Naive thymus-derived CD4-positive, alpha-beta T cell (primary cell): ENCODE measurements around the gene EHMT1. TPM values are rescaled to one million over a fixed set of nuclear protein-coding genes. Genes with fewer than 3 reads are reported as not detected.

Experiments used
- ATAC-seq: fragments of 150-1000 bp; cut with Tn5 transposase; 2 replicates; pipeline ENCODE4 v1.10.0; 2021; ENCODE audit warnings: mild to moderate bottlenecking, moderate library complexity
- CTCF ChIA-PET: fragments of 350-600 bp; sonication (Branson Sonifier 250); formaldehyde crosslinking; loops from one replicate; lab custom pipeline; 2021; ENCODE audit warnings: antibody characterized with exemption; lab: Charles Lee
- POLR2A ChIA-PET: fragments of 350-600 bp; sonication (Branson Sonifier 250); formaldehyde crosslinking; loops from one replicate; lab custom pipeline; 2021; ENCODE audit warnings: antibody characterized with exemption, inconsistent platforms; lab: Charles Lee
- DNase-seq, 9 donors: peaks; one replicate each; pipeline versions ENCODE4 v3.0.0 to v3.0.0-alpha.2; 2020 to 2022; ENCODE audit warnings: mixed read lengths in 1 of 9
- H3K27ac ChIP-seq: one replicate; pipeline ENCODE4 v1.7.0; 2013; ENCODE audit warnings: mild to moderate bottlenecking, low read depth, low read length, moderate library complexity
- H3K27me3 ChIP-seq, 2 donors: one replicate each; pipeline ENCODE4 v1.7.0; 2013; ENCODE audit warnings: low read length in 2 of 2, mild to moderate bottlenecking in 2 of 2, moderate library complexity in 2 of 2; ENCODE audit not compliant: control insufficient read depth in 2 of 2, insufficient read depth in 2 of 2
- H3K36me3 ChIP-seq, 3 experiments: 1 replicate in 2 of 3; 2 replicates in 1 of 3; pipeline ENCODE4 v1.7.0; 2013; ENCODE audit warnings: low read length in 3 of 3, mild to moderate bottlenecking in 3 of 3, moderate library complexity in 1 of 3; ENCODE audit not compliant: insufficient read depth in 3 of 3, control insufficient read depth in 2 of 3
- H3K4me1 ChIP-seq, 2 donors: one replicate each; pipeline ENCODE4 v1.7.0; 2013; ENCODE audit warnings: low read length in 2 of 2, mild to moderate bottlenecking in 2 of 2, moderate library complexity in 1 of 2; ENCODE audit not compliant: control insufficient read depth in 2 of 2, insufficient read depth in 2 of 2
- H3K4me3 ChIP-seq: 2 replicates; pipeline ENCODE4 v1.7.0; 2013; ENCODE audit warnings: mild to moderate bottlenecking, low read length
- H3K9me3 ChIP-seq, 3 experiments: 1 replicate in 2 of 3; 2 replicates in 1 of 3; pipeline ENCODE4 v1.7.0; 2013; ENCODE audit warnings: low read length in 3 of 3; ENCODE audit not compliant: control insufficient read depth in 2 of 3
- H3K27ac Mint-ChIP-seq, 9 donors: one replicate each; pipeline ENCODE4 v1.8.0; 2020 to 2022; ENCODE audit warnings: mixed read lengths in 9 of 9, mild to moderate bottlenecking in 8 of 9, moderate library complexity in 5 of 9, inconsistent platforms in 2 of 9
- H3K27me3 Mint-ChIP-seq, 5 donors: one replicate each; pipeline ENCODE4 v1.8.0; 2021 to 2022; ENCODE audit warnings: mixed read lengths in 5 of 5, mild to moderate bottlenecking in 1 of 5
- H3K36me3 Mint-ChIP-seq, 5 donors: one replicate each; pipeline ENCODE4 v1.8.0; 2020 to 2022; ENCODE audit warnings: mixed read lengths in 5 of 5, mild to moderate bottlenecking in 3 of 5, inconsistent platforms in 1 of 5
- H3K4me1 Mint-ChIP-seq, 7 donors: one replicate each; pipeline ENCODE4 v1.8.0; 2020 to 2022; ENCODE audit warnings: mixed read lengths in 7 of 7, mild to moderate bottlenecking in 3 of 7, inconsistent platforms in 1 of 7
- H3K4me3 Mint-ChIP-seq, 10 donors: one replicate each; pipeline ENCODE4 v1.8.0; 2020 to 2022; ENCODE audit warnings: mild to moderate bottlenecking in 10 of 10, mixed read lengths in 10 of 10, moderate library complexity in 6 of 10, inconsistent platforms in 2 of 10
- H3K9me3 Mint-ChIP-seq, 11 donors: one replicate each; pipeline ENCODE4 v1.8.0; 2020 to 2022; ENCODE audit warnings: mixed read lengths in 11 of 11, mild to moderate bottlenecking in 4 of 11, inconsistent platforms in 1 of 11, moderate library complexity in 1 of 11
- intact Hi-C, 2 donors: fragments of 100-400 bp; cut with micrococcal nuclease; formaldehyde crosslinking; loops; one replicate each; pipeline ENCODE4 v1.15.1; 2023
- polyA plus RNA-seq, 2 donors: library from polyadenylated mRNA; unstranded; fragments of 300-500 nt; fragmentation: Illumina TruSeq; gene quantifications; one replicate each; pipeline ENCODE4 v1.2.3, GENCODE V29; 2021
- total RNA-seq, 6 experiments: library from RNA in 5 of 6; stranded (reverse) in 5 of 6; gene quantifications; 1 replicate in 5 of 6; 2 replicates in 1 of 6; pipeline ENCODE4 v1.2.3 and lab custom pipeline; 2021 to 2026

Gene EHMT1
- total and polyA plus RNA-seq, 7 experiments from 2014 or later = 24.7 to 132 (median 112) TPM

DNA sequence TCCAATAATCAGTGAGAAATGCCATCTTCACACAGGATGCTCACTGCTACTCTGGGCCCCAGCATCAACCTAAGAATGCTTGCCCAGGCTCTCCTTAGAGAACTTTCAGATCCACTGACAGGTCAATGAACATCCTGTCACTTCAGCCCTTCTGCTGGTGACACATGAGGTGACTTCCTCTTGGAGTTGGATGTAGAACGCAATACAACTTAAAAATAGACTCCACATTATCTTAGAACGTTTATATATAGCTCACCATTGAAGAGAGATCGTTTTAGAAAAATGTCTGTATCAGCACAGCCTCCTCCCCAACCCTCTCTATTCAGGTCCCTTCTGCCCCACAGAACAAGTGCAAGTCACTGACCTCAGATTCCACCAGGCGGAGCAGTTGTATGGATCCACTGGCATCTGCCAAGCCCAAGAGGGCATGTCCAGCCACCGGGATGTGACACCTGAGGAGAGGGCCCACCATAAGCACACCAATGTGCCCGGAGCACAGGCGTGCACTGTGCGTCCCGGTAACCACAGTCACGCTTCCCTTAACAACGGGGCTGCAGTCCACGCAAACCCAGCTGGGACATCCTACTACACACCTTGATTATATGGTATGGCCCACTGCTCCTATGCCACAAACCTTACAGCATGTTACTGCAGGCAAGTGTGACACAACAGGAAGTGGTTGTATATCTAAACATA lies 42.9 kb upstream of the EHMT1 start:
- ATAC-seq (no peak), DNase-seq (no peak)
- CTCF ChIA-PET = interaction anchor here (0.7 kb wide), 1 partner anchor 24 kb away, joined by 3 read pairs; the partner anchor contains the start of gene MRPL41
- H3K36me3 Mint-ChIP-seq = peaks cover 8 to 27% (median 9%) of the 10 kb centered on the region in 5 donors
- H3K9me3 Mint-ChIP-seq = no peaks in the 10 kb centered on the region
- POLR2A ChIA-PET = no interaction called here
- H3K27ac Mint-ChIP-seq = peak overlapping the region in 3 of 9 donors; percentile 18 to 78 (median 26)
- H3K4me1 Mint-ChIP-seq = peaks cover 17 to 39% (median 30%) of the 10 kb centered on the region in 7 donors
- intact Hi-C loops = no loop called here
- peak overlapping the region in 9 of 10 donors; percentile 34 to 83 (median 52) for H3K4me3 Mint-ChIP-seq
- Histone ChIP-seq H3K4me3 (no peak overlapping the region), H3K9me3 (no peaks in the 10 kb centered on the region), H3K27me3 (no peaks in the 10 kb centered on the region), H3K36me3 (peaks cover 0 to 39% (median 0%) of the 10 kb centered on the region in 3 experiments), H3K27ac (no peak overlapping the region), H3K4me1 (peaks cover 8 to 13% of the 10 kb centered on the region in 2 donors)
- H3K27me3 Mint-ChIP-seq = no peaks in the 10 kb centered on the region

DNA sequence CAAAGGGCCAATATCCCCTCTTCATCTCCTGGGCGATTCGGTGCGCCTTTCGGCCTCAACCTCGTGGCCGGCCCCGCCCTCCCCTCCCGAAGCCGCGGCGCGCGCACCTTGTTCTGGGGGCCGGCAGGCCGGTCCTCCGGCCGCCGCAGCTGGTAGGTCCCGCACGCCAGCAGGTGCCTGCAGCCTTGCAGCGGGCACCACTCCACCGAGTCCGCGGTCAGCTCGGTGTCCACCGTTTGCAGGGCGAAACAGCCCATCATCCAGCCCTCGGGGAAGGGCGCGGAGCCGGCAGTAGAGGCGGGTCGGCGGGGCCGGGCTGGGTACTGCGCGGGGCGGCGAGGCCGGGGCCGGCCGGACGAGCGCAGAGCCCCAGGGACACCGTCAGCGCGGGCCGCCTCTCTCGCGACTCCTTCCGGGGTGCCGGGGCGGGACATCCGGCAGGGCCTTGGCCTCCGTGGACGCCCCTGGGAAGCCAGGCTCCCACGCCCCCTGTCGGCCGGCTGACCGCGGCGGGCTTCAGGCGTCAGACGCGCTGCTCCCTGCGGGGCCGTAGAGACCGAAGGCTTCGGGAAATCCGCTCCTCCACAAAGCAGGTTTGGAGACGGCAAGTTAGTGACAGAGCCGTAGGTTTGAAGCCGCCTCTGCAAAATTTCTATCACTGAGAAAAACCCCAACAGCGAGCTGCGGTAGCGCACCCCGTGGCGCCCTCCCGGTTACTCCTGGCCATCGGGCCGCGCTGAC lies 40.1 kb upstream of the EHMT1 start, which contains the start of gene DPH7:
DPH7 (minus strand) TSS at position 408 of the 741 bp plus-strand sequence; CDS start at position 260, 148 bp downstream.
- Histone ChIP-seq H3K27ac (peak within 1 kb of the TSS; percentile 94), H3K36me3 (peaks cover 0 to 52% (median 0%) of the 10 kb centered on the region in 3 experiments), H3K9me3 (no peaks in the 10 kb centered on the region), H3K4me3 (peak within 1 kb of the TSS; percentile 83), H3K4me1 (peaks cover 8 to 13% of the 10 kb centered on the region in 2 donors), H3K27me3 (no peaks in the 10 kb centered on the region)
- Mint-ChIP-seq H3K36me3 (peaks cover 4 to 23% (median 6%) of the 10 kb centered on the region in 5 donors), H3K4me3 (peak within 1 kb of the TSS; percentile 72 to 90 (median 84)), H3K27me3 (no peaks in the 10 kb centered on the region), H3K4me1 (peaks cover 12 to 36% (median 30%) of the 10 kb centered on the region in 7 donors), H3K9me3 (no peaks in the 10 kb centered on the region), H3K27ac (peak within 1 kb of the TSS in 8 of 9 donors; percentile 33 to 84 (median 64))
- intact Hi-C loops = loop anchor here (1.0 kb wide), 5 partner anchors 12 to 43 kb away; partner anchors contain the start of genes ARRDC1 (in 2 of the 2), MRPL41 (in 2 of the 2) and ZMYND19 (in 1 of the 2)
- CTCF ChIA-PET = interaction anchor here (0.7 to 1.6 kb wide), 7 partner anchors 9 to 93 kb away, joined by 3 to 4 read pairs (median 3); partner anchors contain the start of gene MRPL41
- peak; percentile 84 to 98 (median 92) for DNase-seq
- ATAC-seq = peak; percentile 99
- POLR2A ChIA-PET = interaction anchor here (0.6 to 1.6 kb wide), 3 partner anchors 27 to 44 kb away, joined by 3 to 6 read pairs (median 5); partner anchors contain the start of gene MRPL41

- Histone ChIP-seq H3K36me3 (peaks cover 0 to 52% (median 0%) of the 10 kb centered on the region in 3 experiments), H3K27me3 (no peaks in the 10 kb centered on the region), H3K4me3 (peak overlapping the region; percentile 83), H3K9me3 (no peaks in the 10 kb centered on the region), H3K27ac (peak overlapping the region; percentile 94), H3K4me1 (peaks cover 8 to 13% of the 10 kb centered on the region in 2 donors)
- peaks cover 12 to 36% (median 30%) of the 10 kb centered on the region in 7 donors for H3K4me1 Mint-ChIP-seq
- H3K27me3 Mint-ChIP-seq = no peaks in the 10 kb centered on the region
- ATAC-seq (no peak), DNase-seq (peak in 1 of 9 donors; percentile 37)
- POLR2A ChIA-PET = interaction anchor here (0.6 to 1.6 kb wide), 5 partner anchors 27 to 697 kb away, joined by 3 to 6 read pairs (median 3); partner anchors contain the start of genes EHMT1 and MRPL41
- CTCF ChIA-PET = interaction anchor here (0.5 to 2.6 kb wide), 6 partner anchors 8 to 387 kb away, joined by 3 to 12 read pairs (median 4); no protein-coding TSS in a partner anchor
- H3K36me3 Mint-ChIP-seq = peaks cover 4 to 20% (median 6%) of the 10 kb centered on the region in 5 donors
- peak overlapping the region in 5 of 9 donors; percentile 8 to 82 (median 57) for H3K27ac Mint-ChIP-seq
- intact Hi-C loops = loop anchor here in 1 of 2 donors (1.0 kb wide), 3 partner anchors 11 to 39 kb away; partner anchors contain the start of genes ARRDC1 and ZMYND19
- no peaks in the 10 kb centered on the region for H3K9me3 Mint-ChIP-seq
- peak overlapping the region; percentile 72 to 88 (median 82) for H3K4me3 Mint-ChIP-seq
Measured at GRCh38 chr9:137579259-137579604, 39.6 kb upstream of the EHMT1 start.

- H3K27me3 Mint-ChIP-seq = no peaks in the 10 kb centered on the region
Measured at GRCh38 chr9:137580209-137580953, 38.4 kb upstream of the EHMT1 start.

GRCh38 chr9:137580954-137581322 lies 37.9 kb upstream of the EHMT1 start:
- DNase-seq = no peak
- H3K27me3 Mint-ChIP-seq = no peaks in the 10 kb centered on the region
- intact Hi-C loops = no loop called here
- H3K36me3 Mint-ChIP-seq = peaks cover under 1 to 9% (median 3%) of the 10 kb centered on the region in 5 donors
- no peak overlapping the region for H3K27ac Mint-ChIP-seq
- no peak for ATAC-seq
- Histone ChIP-seq H3K27ac (no peak overlapping the region), H3K4me1 (peaks cover 8 to 13% of the 10 kb centered on the region in 2 donors), H3K9me3 (no peaks in the 10 kb centered on the region), H3K27me3 (no peaks in the 10 kb centered on the region), H3K4me3 (no peak overlapping the region), H3K36me3 (peaks cover 0 to 48% (median 0%) of the 10 kb centered on the region in 3 experiments)
- no peaks in the 10 kb centered on the region for H3K9me3 Mint-ChIP-seq
- ChIA-PET POLR2A (interaction anchor here (1.1 to 1.3 kb wide), 2 partner anchors 8 to 38 kb away, joined by 4 read pairs; partner anchors contain the start of gene EHMT1), CTCF (interaction anchor here (2.6 kb wide), 1 partner anchor 46 kb away, joined by 12 read pairs; no protein-coding TSS in a partner anchor)
- peak overlapping the region in 1 of 10 donors; percentile 20 for H3K4me3 Mint-ChIP-seq
- H3K4me1 Mint-ChIP-seq = peaks cover 6 to 26% (median 21%) of the 10 kb centered on the region in 7 donors

More at GRCh38 chr9:137580209-137580953, 38.4 kb upstream of the EHMT1 start:
- Mint-ChIP-seq H3K9me3 (no peaks in the 10 kb centered on the region), H3K4me3 (peak overlapping the region in 1 of 10 donors; percentile 83), H3K4me1 (peaks cover 11 to 31% (median 27%) of the 10 kb centered on the region in 7 donors), H3K36me3 (peaks cover 3 to 13% (median 6%) of the 10 kb centered on the region in 5 donors), H3K27ac (no peak overlapping the region)
- peaks cover 0 to 48% (median 0%) of the 10 kb centered on the region in 3 experiments for H3K36me3 ChIP-seq
- DNase-seq = no peak
- no peaks in the 10 kb centered on the region for H3K9me3 ChIP-seq
- no peak for ATAC-seq
- ChIA-PET CTCF (interaction anchor here (2.6 kb wide), 1 partner anchor 46 kb away, joined by 12 read pairs; no protein-coding TSS in a partner anchor), POLR2A (interaction anchor here (0.7 to 1.1 kb wide), 2 partner anchors 9 to 699 kb away, joined by 3 to 4 read pairs; no protein-coding TSS in a partner anchor)
- no peak overlapping the region for H3K27ac ChIP-seq
- no peaks in the 10 kb centered on the region for H3K27me3 ChIP-seq
- intact Hi-C loops = no loop called here
- peaks cover 8 to 13% of the 10 kb centered on the region in 2 donors for H3K4me1 ChIP-seq
- no peak overlapping the region for H3K4me3 ChIP-seq
